Measurements from ENCODE around the gene PGF. TPM values are rescaled to one million over a fixed set of nuclear protein-coding genes. Genes with fewer than 3 reads are reported as not detected.
"Not testable (repeated sequence)": the region's sequence is repeated elsewhere in the genome, so short reads cannot be mapped to it uniquely, and the experiment has no call there.

Gene PGF
- total and polyA plus RNA-seq, 2 experiments from 2014 or later, result 25.0 to 31.0 TPM

GRCh38 chr14:74932401-74932901 is 22.9 kb downstream of the PGF start:
- Histone ChIP-seq H4K20me1 (ENCODE audit: insufficient read depth, poor library complexity, severe bottlenecking) (no peaks in the 10 kb centered on the region), H3K9me3 (ENCODE audit: low read depth) (no peaks in the 10 kb centered on the region), H3K4me3 (no peak overlapping the region), H3K79me2 (no peaks in the 10 kb centered on the region), H2AFZ (no peak overlapping the region), H3K27me3 (peaks cover 25% of the 10 kb centered on the region), H3K9me2 (replicated peaks; ENCODE audit: insufficient read depth) (no peaks in the 10 kb centered on the region), H3K36me3 (replicated peaks; ENCODE audit: insufficient read depth, low read depth) (no peaks in the 10 kb centered on the region), H3K4me2 (no peak overlapping the region), H3K4me1 (ENCODE audit: insufficient read depth) (peaks cover 5% of the 10 kb centered on the region), H3K27ac (no peak overlapping the region)
- TF ChIP-seq EZH2phosphoT487 (IDR thresholded peaks at IDR 0.05; ENCODE audit: low read depth, severe bottlenecking, unreplicated experiment) (no peak), EZH2 (IDR thresholded peaks at IDR 0.05; ENCODE audit: borderline replicate concordance) (no peak)
- TF ChIP-seq, protein P1, sequence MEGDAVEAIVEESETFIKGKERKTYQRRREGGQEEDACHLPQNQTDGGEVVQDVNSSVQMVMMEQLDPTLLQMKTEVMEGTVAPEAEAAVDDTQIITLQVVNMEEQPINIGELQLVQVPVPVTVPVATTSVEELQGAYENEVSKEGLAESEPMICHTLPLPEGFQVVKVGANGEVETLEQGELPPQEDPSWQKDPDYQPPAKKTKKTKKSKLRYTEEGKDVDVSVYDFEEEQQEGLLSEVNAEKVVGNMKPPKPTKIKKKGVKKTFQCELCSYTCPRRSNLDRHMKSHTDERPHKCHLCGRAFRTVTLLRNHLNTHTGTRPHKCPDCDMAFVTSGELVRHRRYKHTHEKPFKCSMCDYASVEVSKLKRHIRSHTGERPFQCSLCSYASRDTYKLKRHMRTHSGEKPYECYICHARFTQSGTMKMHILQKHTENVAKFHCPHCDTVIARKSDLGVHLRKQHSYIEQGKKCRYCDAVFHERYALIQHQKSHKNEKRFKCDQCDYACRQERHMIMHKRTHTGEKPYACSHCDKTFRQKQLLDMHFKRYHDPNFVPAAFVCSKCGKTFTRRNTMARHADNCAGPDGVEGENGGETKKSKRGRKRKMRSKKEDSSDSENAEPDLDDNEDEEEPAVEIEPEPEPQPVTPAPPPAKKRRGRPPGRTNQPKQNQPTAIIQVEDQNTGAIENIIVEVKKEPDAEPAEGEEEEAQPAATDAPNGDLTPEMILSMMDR (IDR thresholded peaks at IDR 0.05; ENCODE audit: poor library complexity), result no peak
- DNase-seq (ENCODE audit: low spot score), result no peak
- 49% methylated on average over 6 of the region's 6 CpGs for WGBS (ENCODE audit: low lambda C conversion rate, missing lambda C conversion rate)

DNA sequence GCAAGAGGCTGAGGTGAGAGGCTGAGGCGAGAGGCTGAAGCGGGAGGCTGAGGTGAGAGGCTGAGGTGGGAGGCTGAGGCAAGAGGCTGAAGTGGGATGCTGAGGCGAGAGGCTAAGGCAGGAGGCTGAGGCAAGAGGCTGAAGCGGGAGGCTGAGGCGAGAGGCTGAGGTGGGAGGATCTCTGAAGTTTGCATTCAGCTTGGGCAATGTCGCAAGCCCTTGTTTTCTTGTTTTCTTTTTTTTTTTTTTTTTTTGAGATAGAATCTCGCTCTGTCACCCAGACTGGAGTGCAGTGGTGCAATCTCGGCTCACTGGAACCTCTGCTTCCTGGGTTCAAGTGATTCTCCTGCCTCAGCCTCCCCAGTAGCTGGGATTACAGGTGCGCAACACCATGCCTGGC is 23.7 kb downstream of the PGF start:
- not testable (repeated sequence) for H3K36me3 ChIP-seq (replicated peaks; ENCODE audit: insufficient read depth, low read depth); H3K79me2 ChIP-seq; H4K20me1 ChIP-seq (ENCODE audit: insufficient read depth, poor library complexity, severe bottlenecking); H3K4me3 ChIP-seq; H3K27ac ChIP-seq; H3K9me2 ChIP-seq (replicated peaks; ENCODE audit: insufficient read depth); H3K4me2 ChIP-seq; H2AFZ ChIP-seq; H3K4me1 ChIP-seq (ENCODE audit: insufficient read depth); H3K9me3 ChIP-seq (ENCODE audit: low read depth); DNase-seq (ENCODE audit: low spot score)
- H3K27me3 ChIP-seq, result peaks cover 25% of the 10 kb centered on the region
- 89% methylated on average over 9 of the region's 9 CpGs for WGBS (ENCODE audit: low lambda C conversion rate, missing lambda C conversion rate)

DNA sequence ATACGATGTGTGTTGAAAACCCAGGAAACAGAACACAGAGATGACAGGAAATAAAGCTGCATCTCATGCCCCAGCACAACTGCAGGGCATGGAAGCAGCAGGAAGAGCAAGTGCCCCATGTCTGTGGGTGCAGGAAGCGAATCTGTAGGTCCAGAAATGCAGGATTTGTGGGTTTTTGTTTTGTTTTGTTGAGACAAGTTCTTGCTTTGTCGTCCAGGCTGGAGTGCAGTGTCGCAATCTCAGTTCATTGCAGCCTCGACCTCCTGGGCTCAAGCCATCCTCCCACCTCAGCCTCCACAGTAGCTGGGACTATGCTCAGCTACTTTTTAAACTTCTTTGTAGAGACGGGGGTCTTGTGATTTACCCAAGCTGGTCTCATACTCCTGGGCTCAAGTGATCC is 26.2 kb downstream of the PGF start:
- H2AFZ ChIP-seq, result no peak overlapping the region
- H3K79me2 ChIP-seq, result no peaks in the 10 kb centered on the region
- H3K4me1 ChIP-seq (ENCODE audit: insufficient read depth), result no peaks in the 10 kb centered on the region
- no peaks in the 10 kb centered on the region for H3K36me3 ChIP-seq (replicated peaks; ENCODE audit: insufficient read depth, low read depth)
- DNase-seq (ENCODE audit: low spot score), result no peak
- peaks cover 30% of the 10 kb centered on the region for H3K27me3 ChIP-seq
- no peak overlapping the region for H3K27ac ChIP-seq
- TF ChIP-seq EZH2 (IDR thresholded peaks at IDR 0.05; ENCODE audit: borderline replicate concordance), result no peak
- TF ChIP-seq, protein P1 (IDR thresholded peaks at IDR 0.05; ENCODE audit: poor library complexity), result no peak
- TF ChIP-seq EZH2phosphoT487 (IDR thresholded peaks at IDR 0.05; ENCODE audit: low read depth, severe bottlenecking, unreplicated experiment), result no peak
- H4K20me1 ChIP-seq (ENCODE audit: insufficient read depth, poor library complexity, severe bottlenecking), result no peaks in the 10 kb centered on the region
- 82% methylated on average over 6 of the region's 6 CpGs for WGBS (ENCODE audit: low lambda C conversion rate, missing lambda C conversion rate)
- H3K4me2 ChIP-seq, result no peak overlapping the region
- H3K9me2 ChIP-seq (replicated peaks; ENCODE audit: insufficient read depth), result no peaks in the 10 kb centered on the region
- no peak overlapping the region for H3K4me3 ChIP-seq
- no peaks in the 10 kb centered on the region for H3K9me3 ChIP-seq (ENCODE audit: low read depth)

- WGBS (ENCODE audit: low lambda C conversion rate, missing lambda C conversion rate), result 45% methylated on average over 6 of the region's 6 CpGs
- no peaks in the 10 kb centered on the region for H3K79me2 ChIP-seq
- peaks cover 37% of the 10 kb centered on the region for H3K27me3 ChIP-seq
- H3K4me1 ChIP-seq (ENCODE audit: insufficient read depth), result peaks cover 4% of the 10 kb centered on the region
- H2AFZ ChIP-seq, result no peak overlapping the region
- H3K27ac ChIP-seq, result no peak overlapping the region
- no peak for DNase-seq (ENCODE audit: low spot score)
- no peak overlapping the region for H3K4me2 ChIP-seq
- H4K20me1 ChIP-seq (ENCODE audit: insufficient read depth, poor library complexity, severe bottlenecking), result no peaks in the 10 kb centered on the region
- H3K36me3 ChIP-seq (replicated peaks; ENCODE audit: insufficient read depth, low read depth), result no peaks in the 10 kb centered on the region
- H3K4me3 ChIP-seq, result no peak overlapping the region
- H3K9me3 ChIP-seq (ENCODE audit: low read depth), result no peaks in the 10 kb centered on the region
- TF ChIP-seq, protein P1 (IDR thresholded peaks at IDR 0.05; ENCODE audit: poor library complexity), result no peak
- TF ChIP-seq EZH2 (IDR thresholded peaks at IDR 0.05; ENCODE audit: borderline replicate concordance), result no peak
- no peak for TF ChIP-seq EZH2phosphoT487 (IDR thresholded peaks at IDR 0.05; ENCODE audit: low read depth, severe bottlenecking, unreplicated experiment)
- H3K9me2 ChIP-seq (replicated peaks; ENCODE audit: insufficient read depth), result no peaks in the 10 kb centered on the region
Measured at GRCh38 chr14:74927225-74927624, 28.2 kb downstream of the PGF start.

Data from hepatocyte (in vitro differentiated cells).